Lower leg skin (tissue), 3 donors: Measurements from ENCODE around the gene ARHGAP24.

Experiments
- CTCF ChIP-seq, 3 donors: fragments of 450-650 bp; IDR thresholded peaks; one replicate each; pipeline ENCODE4 v1.5.1; 2016; ENCODE audit warnings: antibody characterized with exemption in 3 of 3, mild to moderate bottlenecking in 3 of 3, moderate library complexity in 2 of 3
- POLR2A ChIP-seq, 2 donors: fragments of 450-650 bp; IDR thresholded peaks; one replicate each; pipeline ENCODE4 v1.6.1; 2016 to 2017; ENCODE audit warnings: antibody characterized with exemption in 2 of 2, mild to moderate bottlenecking in 1 of 2, moderate library complexity in 1 of 2

DNA sequence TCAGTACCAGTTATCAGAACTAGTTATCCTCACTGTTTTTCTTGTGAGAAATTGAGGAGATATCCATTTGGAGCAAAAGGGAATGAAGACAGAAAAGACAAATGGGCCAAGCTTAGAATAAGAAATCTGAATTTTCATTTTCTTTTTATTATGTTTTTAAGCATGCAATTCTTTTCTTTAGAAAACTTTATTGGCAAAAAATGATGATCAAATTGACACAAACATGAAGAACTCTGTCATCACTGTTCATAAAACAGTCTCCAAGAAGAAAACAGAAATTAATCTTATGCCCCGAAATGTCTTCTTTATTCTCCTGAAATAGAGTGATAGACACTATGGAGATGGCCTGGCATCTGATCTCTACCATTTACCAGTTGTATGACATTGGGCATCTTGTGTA is 139.0 kb downstream of the ARHGAP24 start:
- TF ChIP-seq CTCF (IDR thresholded peaks at IDR 0.05): no peak
- no peak for TF ChIP-seq POLR2A (IDR thresholded peaks at IDR 0.05)
